Prostate gland (tissue), 2 donors: ENCODE data around the gene PSMG1.

Experiments
- POLR2A ChIP-seq: fragments of 450-650 bp; IDR thresholded peaks from one replicate; pipeline ENCODE4 v1.6.1; 2016; ENCODE audit warnings: antibody characterized with exemption, mild to moderate bottlenecking
- TF ChIP-seq, protein P1 (sequence below), 4 experiments: fragments of 200-600 bp in 2 of 4; fragments of 450-650 bp in 2 of 4; sonication (generic) in 2 of 4; IDR thresholded peaks; 1 replicate in 3 of 4; 2 replicates in 1 of 4; pipeline ENCODE4 v1.5.1; 2016 to 2019; ENCODE audit warnings: antibody characterized with exemption in 4 of 4, mild to moderate bottlenecking in 2 of 4, moderate library complexity in 2 of 4

DNA sequence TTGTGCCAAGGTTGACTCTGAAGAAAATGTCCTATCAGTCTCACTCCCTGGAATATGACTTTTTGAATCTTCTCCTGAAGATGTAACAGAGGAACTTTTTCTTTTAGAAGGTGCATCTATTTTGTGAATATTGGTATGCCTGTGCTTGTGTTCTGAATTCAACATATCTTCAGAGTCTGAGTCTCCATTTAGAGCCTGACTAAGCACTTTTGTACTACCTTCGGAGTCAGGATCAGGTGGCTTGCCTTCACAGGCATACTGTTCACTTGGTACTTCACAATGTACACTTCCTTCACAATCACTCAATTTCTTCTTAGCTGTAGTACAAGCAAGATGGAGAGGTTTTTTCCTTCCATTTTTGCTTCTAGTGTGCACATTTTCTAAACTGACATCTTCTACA is 13.6 kb upstream of the PSMG1 start:
- TF ChIP-seq POLR2A = no peak
- TF ChIP-seq, protein P1, sequence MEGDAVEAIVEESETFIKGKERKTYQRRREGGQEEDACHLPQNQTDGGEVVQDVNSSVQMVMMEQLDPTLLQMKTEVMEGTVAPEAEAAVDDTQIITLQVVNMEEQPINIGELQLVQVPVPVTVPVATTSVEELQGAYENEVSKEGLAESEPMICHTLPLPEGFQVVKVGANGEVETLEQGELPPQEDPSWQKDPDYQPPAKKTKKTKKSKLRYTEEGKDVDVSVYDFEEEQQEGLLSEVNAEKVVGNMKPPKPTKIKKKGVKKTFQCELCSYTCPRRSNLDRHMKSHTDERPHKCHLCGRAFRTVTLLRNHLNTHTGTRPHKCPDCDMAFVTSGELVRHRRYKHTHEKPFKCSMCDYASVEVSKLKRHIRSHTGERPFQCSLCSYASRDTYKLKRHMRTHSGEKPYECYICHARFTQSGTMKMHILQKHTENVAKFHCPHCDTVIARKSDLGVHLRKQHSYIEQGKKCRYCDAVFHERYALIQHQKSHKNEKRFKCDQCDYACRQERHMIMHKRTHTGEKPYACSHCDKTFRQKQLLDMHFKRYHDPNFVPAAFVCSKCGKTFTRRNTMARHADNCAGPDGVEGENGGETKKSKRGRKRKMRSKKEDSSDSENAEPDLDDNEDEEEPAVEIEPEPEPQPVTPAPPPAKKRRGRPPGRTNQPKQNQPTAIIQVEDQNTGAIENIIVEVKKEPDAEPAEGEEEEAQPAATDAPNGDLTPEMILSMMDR (IDR thresholded peaks at IDR 0.05) = no peak
